Heart right ventricle (tissue), 16 donors: ENCODE data around the gene POLD2. TPM values are rescaled to one million over a fixed set of nuclear protein-coding genes. Genes with fewer than 3 reads are reported as not detected.

ENCODE experiments used
- ATAC-seq, 8 donors: fragments of 200-7000 bp; cut with Tn5 transposase; one replicate each; pipeline ENCODE4 v1.9.1; 2020; ENCODE audit warnings: mild to moderate bottlenecking in 8 of 8, moderate library complexity in 8 of 8, moderate number of reproducible peaks in 1 of 8
- DNase-seq, 2 donors: peaks; one replicate each; pipeline ENCODE4 v3.0.0-alpha.2; 2020
- H3K27ac ChIP-seq, 10 donors: fragments of 200-600 bp; sonication (generic) in 2 of 10; one replicate each; pipeline versions ENCODE4 v1.5.0 to v1.8.0; 2020 to 2022; ENCODE audit warnings: mild to moderate bottlenecking in 3 of 10
- H3K27me3 ChIP-seq, 7 donors: fragments of 200-600 bp; one replicate each; pipeline ENCODE4 v1.8.0; 2021 to 2022; ENCODE audit warnings: mild to moderate bottlenecking in 2 of 7
- H3K36me3 ChIP-seq, 9 donors: fragments of 200-600 bp; sonication (generic) in 1 of 9; one replicate each; pipeline versions ENCODE4 v1.5.0 to v1.8.0; 2020 to 2022; ENCODE audit warnings: mild to moderate bottlenecking in 2 of 9
- H3K4me1 ChIP-seq, 9 donors: fragments of 200-600 bp; sonication (generic) in 1 of 9; one replicate each; pipeline versions ENCODE4 v1.5.0 to v1.8.0; 2020 to 2022; ENCODE audit warnings: mild to moderate bottlenecking in 4 of 9
- H3K4me3 ChIP-seq, 10 donors: fragments of 200-600 bp; sonication (generic) in 2 of 10; one replicate each; pipeline versions ENCODE4 v1.5.0 to v1.8.0; 2020 to 2022; ENCODE audit warnings: mild to moderate bottlenecking in 7 of 10, moderate library complexity in 2 of 10
- H3K9me3 ChIP-seq, 11 donors: fragments of 200-600 bp in 10 of 11; sonication (generic) in 2 of 11; one replicate each; pipeline versions ENCODE4 v1.5.0 to v1.8.0; 2013 to 2022; ENCODE audit warnings: mild to moderate bottlenecking in 2 of 11, control low read depth in 1 of 11, moderate library complexity in 1 of 11
- CTCF ChIP-seq, 9 donors: fragments of 200-600 bp; sonication (generic) in 2 of 9; IDR thresholded peaks; one replicate each; pipeline versions ENCODE4 v1.5.0 to v1.8.0; 2021 to 2022; ENCODE audit warnings: antibody characterized with exemption in 9 of 9, mild to moderate bottlenecking in 5 of 9, moderate library complexity in 1 of 9
- WGBS, 2 donors: extraction: QIAGEN DNeasy Blood & Tissue Kit; methylation state at CpG; one replicate each; pipeline ENCODE4 v1.1.7; 2013; ENCODE audit warnings: inconsistent platforms in 1 of 2; 5-methylcytosine and 5-hydroxymethylcytosine counted together
- intact Hi-C, 10 donors: fragments of 100-400 bp; cut with DNase I; formaldehyde crosslinking; loops; one replicate each; pipeline versions ENCODE4 v1.11.1 to v1.14.2; 2022
- polyA plus RNA-seq, 2 donors: library from polyadenylated mRNA; stranded (reverse); fragments of 200-250 nt; gene quantifications; one replicate each; pipeline ENCODE4 v1.2.3, GENCODE V29; 2013
- total RNA-seq, 10 donors: library from RNA; stranded (reverse); fragmentation: NEBNext Ultra II Directional in 3 of 10; extraction: Animal tissue kit (Norgen Biotek cat#: 25700) in 3 of 10; gene quantifications; one replicate each; pipeline versions ENCODE4 v1.2.1 to v1.2.4, GENCODE V29; 2021 to 2023
- donor health status: Arrhythmogenic right ventricular cardiomyopathy.
- donor health status: ischemic (EF 13 %, LVEDD 7.1; RV severe dilation, severe dysfunction).
- donor health status: healthy with polysubstance abuse.
- donor health status: DM: no; HTN: yes; CAD: no.
- donor health status: DM: no; HTN: no; CAD: no.
- donor health status: ischemic (EF 25% LVEDD 6.9; RV normal size, moderate dysfunction).
- donor health status: ischemic (EF 25% LVEDD 5.7; RV mildly dilated, moderate dysfunction).
- donor health status: healthy.
- donor health status: DM: yes; HTN: yes; CAD: no.
- donor health status: Ischemic cardiomyopathy.
- donor health status: ischemic (EF 35%, LVEDD 5.7; RV mildly dilated, moderate dysfunction).
- donor health status: nonischemic (EF 11% LVEDD 7.7; RV severe dilation, severe dysfunction).
- donor health status: DM: yes; HTN: yes; CAD: no.
- donor health status: PGD.
- donor health status: ischemic (EF 29% LVEDD 5.4; RV normal size, mild dysfunction).
- donor health status: nonischemic (EF 23%, LVEDD 6.1; RV moderate dilation, normal function).

The POLD2 gene
- total and polyA plus RNA-seq, 12 donors, result 64.4 to 150 (median 78.8) TPM

- WGBS, 2 donors, result 83 to 85% methylated on average over 11 of the region's 11 CpGs
- Histone ChIP-seq H3K36me3 (peaks cover 0 to 6% (median 0%) of the 10 kb centered on the region in 9 donors), H3K4me1 (peaks cover 20 to 65% (median 49%) of the 10 kb centered on the region in 9 donors), H3K27ac (no peak overlapping the region), H3K27me3 (no peaks in the 10 kb centered on the region), H3K9me3 (no peaks in the 10 kb centered on the region), H3K4me3 (no peak overlapping the region)
- intact Hi-C loops, result no loop called here
- TF ChIP-seq CTCF (IDR thresholded peaks at IDR 0.05), result no peak
- DNase-seq (no peak), ATAC-seq (no peak)
These were observed 56.0 kb downstream of the POLD2 start for GRCh38 chr7:44067064-44067951.

GRCh38 chr7:44066494-44067063 lies 56.8 kb downstream of the POLD2 start:
- Histone ChIP-seq H3K4me1 (peaks cover 17 to 64% (median 47%) of the 10 kb centered on the region in 9 donors), H3K27me3 (no peaks in the 10 kb centered on the region), H3K4me3 (no peak overlapping the region), H3K36me3 (peaks cover 0 to 13% (median 4%) of the 10 kb centered on the region in 9 donors), H3K27ac (peak overlapping the region in 5 of 10 donors; percentile 59 to 89 (median 83)), H3K9me3 (no peaks in the 10 kb centered on the region)
- intact Hi-C loops, result no loop called here
- no peak for ATAC-seq
- WGBS, 2 donors, result 70 to 75% methylated on average over 7 of the region's 7 CpGs
- no peak for DNase-seq
- no peak for TF ChIP-seq CTCF (IDR thresholded peaks at IDR 0.05)

DNA sequence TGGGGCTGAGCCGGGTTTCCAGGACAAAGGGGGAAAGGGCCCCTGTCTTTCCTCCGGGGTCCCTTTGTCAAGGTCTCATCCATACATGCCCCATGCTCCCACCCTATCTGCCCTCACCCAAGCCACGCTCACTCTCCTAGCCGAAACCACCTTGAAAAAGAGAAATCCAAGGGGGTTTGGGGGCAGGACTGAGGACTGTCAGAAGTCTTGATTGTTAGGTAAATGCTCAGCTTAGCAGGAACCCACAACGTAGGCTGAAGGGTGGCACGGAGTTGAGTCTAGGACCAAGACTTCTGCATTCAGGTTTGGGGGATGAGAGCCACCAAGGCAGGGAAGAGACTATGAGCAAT lies 57.3 kb downstream of the POLD2 start:
- Histone ChIP-seq H3K27me3 (no peaks in the 10 kb centered on the region), H3K4me1 (peaks cover 17 to 64% (median 44%) of the 10 kb centered on the region in 9 donors), H3K4me3 (no peak overlapping the region), H3K36me3 (peaks cover 0 to 18% (median 4%) of the 10 kb centered on the region in 9 donors), H3K9me3 (no peaks in the 10 kb centered on the region), H3K27ac (peak overlapping the region in 7 of 10 donors; percentile 59 to 89 (median 80))
- 44 to 51% methylated on average over 6 of the region's 6 CpGs for WGBS, 2 donors
- TF ChIP-seq CTCF (IDR thresholded peaks at IDR 0.05), result no peak
- DNase-seq, result no peak
- intact Hi-C loops, result no loop called here
- ATAC-seq, result no peak

DNA sequence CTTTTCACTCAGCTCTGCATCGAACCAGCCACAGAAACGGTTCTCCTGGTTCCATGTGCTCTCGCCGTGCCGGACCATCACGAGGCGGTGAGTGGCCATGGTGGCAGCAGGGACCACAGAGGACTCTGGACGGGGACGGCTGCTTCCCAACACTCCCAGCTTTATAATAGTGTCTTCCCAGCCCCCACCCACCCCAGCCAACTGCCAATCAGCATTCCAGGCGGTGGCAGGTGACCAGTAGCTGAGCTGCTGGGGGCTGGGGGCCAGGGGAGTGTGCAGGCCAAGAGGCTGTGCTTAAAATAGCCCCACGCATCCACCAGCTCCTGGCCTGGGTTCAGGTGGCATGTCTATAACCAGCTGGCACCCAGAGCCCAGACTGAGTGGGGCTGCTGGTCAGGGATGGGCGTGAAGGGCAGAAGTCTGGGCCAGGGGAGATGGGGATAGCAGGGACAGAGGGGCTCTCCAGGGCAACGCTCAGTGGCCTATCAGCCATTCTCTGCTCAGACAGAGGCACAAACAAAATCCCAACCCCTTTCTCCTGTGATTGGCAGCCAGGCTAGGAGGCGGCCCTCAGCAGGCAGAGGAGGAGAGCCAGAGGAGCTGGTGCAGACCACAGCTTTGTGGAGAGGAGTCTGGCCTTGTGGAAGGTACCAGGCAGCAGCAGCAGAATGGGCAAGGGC lies 57.8 kb downstream of the POLD2 start, which contains the start of gene PGAM2:
Gene PGAM2, minus strand, starts transcription at position 137 of the 680 bp plus-strand sequence. Its CDS starts 38 bp downstream, at position 99.
- Histone ChIP-seq H3K36me3 (peaks cover 0 to 23% (median 9%) of the 10 kb centered on the region in 9 donors), H3K4me1 (peaks cover 17 to 69% (median 48%) of the 10 kb centered on the region in 9 donors), H3K27ac (peak within 1 kb of the TSS; percentile 60 to 89 (median 81)), H3K9me3 (no peaks in the 10 kb centered on the region), H3K4me3 (peak within 1 kb of the TSS; percentile 41 to 59 (median 52)), H3K27me3 (no peaks in the 10 kb centered on the region)
- intact Hi-C loops, result no loop called here
- 11 to 16% methylated on average over 13 to 14 of the region's 14 CpGs for WGBS, 2 donors
- DNase-seq, result peak; percentile 83 to 86
- no peak for TF ChIP-seq CTCF (IDR thresholded peaks at IDR 0.05)
- peak; percentile 57 to 88 (median 76) for ATAC-seq
